Ovary (tissue), 9 donors: Measurements from ENCODE around the gene HPS5. TPM values are rescaled to one million over a fixed set of nuclear protein-coding genes. Genes with fewer than 3 reads are reported as not detected.

Experiments
- DNase-seq, 5 donors: peaks; one replicate each; pipeline ENCODE4 v3.0.0-alpha.2; 2019 to 2020
- H3K27ac ChIP-seq, 2 donors: fragments of 200-600 bp; one replicate each; pipeline versions ENCODE4 v1.5.1 to v1.8.0; 2019 to 2022
- H3K27me3 ChIP-seq: fragments of 200-600 bp; one replicate; pipeline ENCODE4 v1.8.0; 2022
- H3K36me3 ChIP-seq: fragments of 200-600 bp; sonication (generic); one replicate; pipeline ENCODE4 v1.5.1; 2019
- H3K4me1 ChIP-seq: one replicate; pipeline ENCODE4 v1.8.1; 2013; ENCODE audit warnings: mild to moderate bottlenecking, moderate library complexity; ENCODE audit not compliant: insufficient read depth
- H3K4me3 ChIP-seq: fragments of 200-600 bp; sonication (generic); one replicate; pipeline ENCODE4 v1.5.1; 2017
- H3K9me3 ChIP-seq, 2 donors: fragments of 200-600 bp in 1 of 2; sonication (generic) in 1 of 2; one replicate each; pipeline versions ENCODE4 v1.5.1 to v1.8.1; 2013 to 2019; ENCODE audit warnings: mild to moderate bottlenecking in 1 of 2, moderate library complexity in 1 of 2
- CTCF ChIP-seq, 3 donors: fragments of 450-650 bp in 2 of 3; fragments of 200-600 bp in 1 of 3; IDR thresholded peaks; one replicate each; pipeline versions ENCODE4 v1.5.1 to v1.8.0; 2016 to 2022; ENCODE audit warnings: antibody characterized with exemption in 3 of 3, mild to moderate bottlenecking in 1 of 3
- EP300 ChIP-seq: sonication (generic); formaldehyde crosslinking; IDR thresholded peaks from one replicate; pipeline ENCODE4 v1.6.1; 2017; ENCODE audit warnings: antibody characterized with exemption
- POLR2A ChIP-seq: fragments of 450-650 bp; IDR thresholded peaks from one replicate; pipeline ENCODE4 v1.6.1; 2017; ENCODE audit warnings: antibody characterized with exemption, mild to moderate bottlenecking, moderate library complexity
- WGBS, 3 donors: extraction: QIAGEN DNeasy Blood & Tissue Kit in 1 of 3; methylation state at CpG; one replicate each; pipeline versions ENCODE4 v1.1.5 to v1.1.7; 2013 to 2017; 5-methylcytosine and 5-hydroxymethylcytosine counted together
- intact Hi-C, 4 donors: fragments of 100-400 bp; cut with DNase I; formaldehyde crosslinking; loops; one replicate each; pipeline versions ENCODE4 v1.11.0 to v1.15.1; 2022 to 2023
- polyA plus RNA-seq, 2 donors: library from polyadenylated mRNA; stranded (reverse); fragments of 200-250 nt in 1 of 2; fragments of 350-450 nt in 1 of 2; fragmentation: Illumina TruSeq in 1 of 2; extraction: RNeasy Lipid Tissue Mini Kit (QIAGEN cat#74804) in 1 of 2; gene quantifications; one replicate each; pipeline ENCODE4 v1.2.3, GENCODE V29; 2013 to 2014
- total RNA-seq, 7 donors: library from RNA; depleted of rRNA in 2 of 7; stranded (reverse); fragments of >200 nt in 2 of 7; fragmentation: NEBNext Ultra II Directional in 3 of 7; extraction: Animal tissue kit (Norgen Biotek cat#: 25700) in 3 of 7; gene quantifications; one replicate each; pipeline versions ENCODE4 v1.1.0 to v1.2.4, GENCODE V29; 2016 to 2023
- donor health status: DM: no; HTN: no; CAD: no; lungs with moderate emphysema.
- donor health status: DM: no; HTN: no; CAD: no.
- donor health status: Bipolar disorder and iron deficiency.
- donor health status: DM: yes; HTN: yes; CAD: no.
- donor health status: DM: no; HTN: no; CAD: no.
- donor health status: DM: yes; HTN: yes; CAD: no.

The HPS5 gene
- total and polyA plus RNA-seq, 9 donors = 11.0 to 32.7 (median 18.5) TPM

GRCh38 chr11:18294862-18295261, 27.1 kb downstream of the HPS5 start:
- H3K4me1 ChIP-seq = no peaks in the 10 kb centered on the region
- WGBS, 3 donors = 95 to 98% (median 95%) methylated on average over 5 of the region's 5 CpGs
- no peak for TF ChIP-seq CTCF (IDR thresholded peaks at IDR 0.05)
- no peak for TF ChIP-seq POLR2A
- TF ChIP-seq EP300 = no peak
- DNase-seq = no peak
- H3K27me3 ChIP-seq = no peaks in the 10 kb centered on the region
- H3K36me3 ChIP-seq = no peaks in the 10 kb centered on the region
- no peak overlapping the region for H3K27ac ChIP-seq
- no peaks in the 10 kb centered on the region for H3K9me3 ChIP-seq
- intact Hi-C loops = loop anchor here in 1 of 4 donors (10.0 kb wide), 1 partner anchor 190 kb away; the partner anchor contains the start of gene SAAL1
- H3K4me3 ChIP-seq = no peak overlapping the region

- no peak overlapping the region for H3K27ac ChIP-seq
Measured at GRCh38 chr11:18288911-18289310, 33.0 kb downstream of the HPS5 start.

GRCh38 chr11:18285841-18286240, 36.1 kb downstream of the HPS5 start:
- intact Hi-C loops = no loop called here
- H3K9me3 ChIP-seq = no peaks in the 10 kb centered on the region
- no peak overlapping the region for H3K27ac ChIP-seq
- H3K4me1 ChIP-seq = no peaks in the 10 kb centered on the region
- TF ChIP-seq POLR2A (no peak), CTCF (IDR thresholded peaks at IDR 0.05) (no peak), EP300 (no peak)
- 89 to 94% (median 91%) methylated on average over 1 of the region's 1 CpG for whole genome bisulfite sequencing, 3 donors
- H3K27me3 ChIP-seq = no peaks in the 10 kb centered on the region
- DNase-seq = no peak
- H3K4me3 ChIP-seq = no peak overlapping the region
- no peaks in the 10 kb centered on the region for H3K36me3 ChIP-seq

More at GRCh38 chr11:18288911-18289310, 33.0 kb downstream of the HPS5 start:
- Histone ChIP-seq H3K9me3 (no peaks in the 10 kb centered on the region), H3K4me3 (no peak overlapping the region), H3K4me1 (no peaks in the 10 kb centered on the region), H3K36me3 (no peaks in the 10 kb centered on the region), H3K27me3 (no peaks in the 10 kb centered on the region)
- WGBS, 3 donors = 92 to 97% (median 93%) methylated on average over 4 of the region's 4 CpGs
- TF ChIP-seq CTCF (IDR thresholded peaks at IDR 0.05) (no peak), EP300 (no peak), POLR2A (no peak)
- intact Hi-C loops = no loop called here
- DNase-seq = no peak

- TF ChIP-seq EP300 (no peak), POLR2A (no peak), CTCF (IDR thresholded peaks at IDR 0.05) (no peak)
- Histone ChIP-seq H3K27ac (no peak overlapping the region), H3K27me3 (no peaks in the 10 kb centered on the region), H3K4me1 (no peaks in the 10 kb centered on the region), H3K4me3 (no peak overlapping the region), H3K36me3 (no peaks in the 10 kb centered on the region), H3K9me3 (no peaks in the 10 kb centered on the region)
- WGBS, 3 donors = 96 to 97% (median 97%) methylated on average over 2 of the region's 2 CpGs
- DNase-seq = no peak
- intact Hi-C loops = no loop called here
Measured at GRCh38 chr11:18282626-18283025, 39.3 kb downstream of the HPS5 start.
